Trophoblast cell (in vitro differentiated cells and primary cell): Measurements from ENCODE around the gene TRPC4AP.

Experiments
- DNase-seq, 2 donors: peaks; one replicate each; pipeline ENCODE4 v3.0.0-alpha.2; 2016
- H2AFZ ChIP-seq: 2 replicates; pipeline ENCODE4 v1.6.1; 2013; ENCODE audit warnings: low read length, moderate library complexity, mild to moderate bottlenecking; ENCODE audit not compliant: insufficient read depth, poor library complexity
- H2AK5ac ChIP-seq: 2 replicates; pipeline ENCODE4 v1.6.1; 2013; ENCODE audit warnings: mild to moderate bottlenecking, low read length
- H2BK120ac ChIP-seq: 2 replicates; pipeline ENCODE4 v1.6.1; 2013; ENCODE audit warnings: low read length, mild to moderate bottlenecking, moderate library complexity; ENCODE audit not compliant: insufficient read depth, poor library complexity
- H2BK12ac ChIP-seq: 2 replicates; pipeline ENCODE4 v1.6.1; 2013; ENCODE audit warnings: mild to moderate bottlenecking, low read length, moderate library complexity
- H2BK5ac ChIP-seq: 2 replicates; pipeline ENCODE4 v1.6.1; 2013; ENCODE audit warnings: low read length, low read depth, moderate library complexity, mild to moderate bottlenecking; ENCODE audit not compliant: poor library complexity
- H3K14ac ChIP-seq: 2 replicates; pipeline ENCODE4 v1.6.1; 2013; ENCODE audit warnings: mild to moderate bottlenecking, low read length
- H3K18ac ChIP-seq: 2 replicates; pipeline ENCODE4 v1.6.1; 2013; ENCODE audit warnings: mild to moderate bottlenecking, low read length
- H3K23ac ChIP-seq: 2 replicates; pipeline ENCODE4 v1.6.1; 2013; ENCODE audit warnings: low read length
- H3K27ac ChIP-seq: 2 replicates; pipeline ENCODE4 v1.5.1; 2013; ENCODE audit warnings: low read depth, mild to moderate bottlenecking, inconsistent platforms, low read length, moderate library complexity
- H3K27me3 ChIP-seq: 2 replicates; pipeline ENCODE4 v1.6.1; 2013; ENCODE audit warnings: inconsistent platforms, mild to moderate bottlenecking, low read length, moderate library complexity; ENCODE audit not compliant: insufficient read depth
- H3K36me3 ChIP-seq, 2 experiments: 1 replicate in 1 of 2; 2 replicates in 1 of 2; pipeline ENCODE4 v1.6.1; 2013; ENCODE audit warnings: low read length in 2 of 2, mild to moderate bottlenecking in 2 of 2, moderate library complexity in 1 of 2; ENCODE audit not compliant: insufficient read depth in 2 of 2, control insufficient read depth in 1 of 2
- H3K4ac ChIP-seq: 2 replicates; pipeline ENCODE4 v1.6.1; 2013; ENCODE audit warnings: low read depth, mild to moderate bottlenecking, low read length, moderate library complexity
- H3K4me1 ChIP-seq, 2 experiments: 1 replicate in 1 of 2; 2 replicates in 1 of 2; pipeline ENCODE4 v1.6.1; 2013; ENCODE audit warnings: low read length in 2 of 2, mild to moderate bottlenecking in 2 of 2, moderate library complexity in 1 of 2; ENCODE audit not compliant: insufficient read depth in 2 of 2, control insufficient read depth in 1 of 2
- H3K4me2 ChIP-seq: 2 replicates; pipeline ENCODE4 v1.6.1; 2013; ENCODE audit warnings: inconsistent platforms, mild to moderate bottlenecking, low read length, moderate library complexity
- H3K4me3 ChIP-seq: 2 replicates; pipeline ENCODE4 v1.5.1; 2013; ENCODE audit warnings: mild to moderate bottlenecking, low read depth, low read length, inconsistent platforms
- H3K79me1 ChIP-seq: one replicate; pipeline ENCODE4 v1.6.1; 2013; ENCODE audit warnings: low read length
- H3K79me2 ChIP-seq: 2 replicates; pipeline ENCODE4 v1.6.1; 2013; ENCODE audit warnings: low read length, mild to moderate bottlenecking; ENCODE audit not compliant: control insufficient read depth, insufficient read depth, poor library complexity
- H3K9ac ChIP-seq: 2 replicates; pipeline ENCODE4 v1.6.1; 2013; ENCODE audit warnings: mild to moderate bottlenecking, low read length
- H3K9me3 ChIP-seq: 2 replicates; pipeline ENCODE4 v1.6.1; 2013; ENCODE audit warnings: low read depth, mild to moderate bottlenecking, control low read depth, inconsistent platforms, low read length; ENCODE audit not compliant: insufficient read depth
- H4K12ac ChIP-seq: 2 replicates; pipeline ENCODE4 v1.6.1; 2013; ENCODE audit warnings: low read depth, mild to moderate bottlenecking, low read length, moderate library complexity
- H4K8ac ChIP-seq: 2 replicates; pipeline ENCODE4 v1.6.1; 2013; ENCODE audit warnings: low read depth, mild to moderate bottlenecking, low read length, moderate library complexity
- H4K91ac ChIP-seq: one replicate; pipeline ENCODE4 v1.6.1; 2013; ENCODE audit warnings: low read depth, mild to moderate bottlenecking, low read length, moderate library complexity
- WGBS: extraction: QIAGEN DNeasy Blood & Tissue Kit; methylation state at CpG from one replicate; pipeline ENCODE4 v1.1.7; 2013; ENCODE audit warnings: missing lambda C conversion rate; ENCODE audit not compliant: insufficient read length, insufficient coverage; ENCODE audit errors: extremely low coverage; 5-methylcytosine and 5-hydroxymethylcytosine counted together

Gene TRPC4AP

GRCh38 chr20:35011589-35012226 lies 80.9 kb downstream of the TRPC4AP start:
- Histone ChIP-seq H3K4ac (no peak overlapping the region), H2AK5ac (no peak overlapping the region), H4K91ac (no peak overlapping the region), H3K79me2 (no peaks in the 10 kb centered on the region), H3K79me1 (peaks cover 11% of the 10 kb centered on the region), H2BK5ac (no peak overlapping the region), H2AFZ (no peak overlapping the region), H3K18ac (no peak overlapping the region), H3K14ac (no peak overlapping the region), H3K9me3 (no peaks in the 10 kb centered on the region), H2BK120ac (no peak overlapping the region), H4K12ac (no peak overlapping the region), H3K27me3 (no peaks in the 10 kb centered on the region), H4K8ac (no peak overlapping the region), H3K4me2 (no peak overlapping the region), H3K4me3 (no peak overlapping the region), H2BK12ac (no peak overlapping the region), H3K23ac (no peak overlapping the region), H3K9ac (no peak overlapping the region), H3K4me1 (peaks cover 27 to 32% of the 10 kb centered on the region in 2 experiments), H3K27ac (peak overlapping the region; percentile 58), H3K36me3 (peaks cover 50 to 67% of the 10 kb centered on the region in 2 experiments)
- no CpG with 5 or more reads among the region's 5 CpGs for WGBS
- DNase-seq, result no peak

- Histone ChIP-seq H4K8ac (no peak overlapping the region), H2BK120ac (no peak overlapping the region), H3K9ac (no peak overlapping the region), H4K12ac (no peak overlapping the region), H2BK12ac (no peak overlapping the region), H2AFZ (no peak overlapping the region), H3K4me1 (peaks cover 24 to 29% of the 10 kb centered on the region in 2 experiments), H3K27me3 (no peaks in the 10 kb centered on the region), H3K4me3 (no peak overlapping the region), H3K79me1 (peaks cover 11% of the 10 kb centered on the region), H2BK5ac (no peak overlapping the region), H3K18ac (no peak overlapping the region), H3K36me3 (peaks cover 60 to 75% of the 10 kb centered on the region in 2 experiments), H3K14ac (no peak overlapping the region), H3K9me3 (no peaks in the 10 kb centered on the region), H3K79me2 (no peaks in the 10 kb centered on the region), H3K23ac (no peak overlapping the region), H3K4me2 (no peak overlapping the region), H3K4ac (no peak overlapping the region), H2AK5ac (no peak overlapping the region), H3K27ac (no peak overlapping the region), H4K91ac (no peak overlapping the region)
- DNase-seq, result no peak
- no CpG with 5 or more reads among the region's 19 CpGs for WGBS
These were observed 82.0 kb downstream of the TRPC4AP start for GRCh38 chr20:35010405-35011192.

GRCh38 chr20:35009665-35010328 lies 82.8 kb downstream of the TRPC4AP start:
- Histone ChIP-seq H4K8ac (no peak overlapping the region), H4K91ac (no peak overlapping the region), H2BK5ac (no peak overlapping the region), H3K9me3 (no peaks in the 10 kb centered on the region), H3K27me3 (no peaks in the 10 kb centered on the region), H4K12ac (no peak overlapping the region), H3K4me2 (no peak overlapping the region), H3K4me1 (peaks cover 22 to 23% of the 10 kb centered on the region in 2 experiments), H3K4ac (no peak overlapping the region), H3K36me3 (peaks cover 68 to 81% of the 10 kb centered on the region in 2 experiments), H3K4me3 (no peak overlapping the region), H3K27ac (no peak overlapping the region), H3K14ac (no peak overlapping the region), H2BK12ac (no peak overlapping the region), H3K79me2 (no peaks in the 10 kb centered on the region), H3K23ac (no peak overlapping the region), H2AFZ (no peak overlapping the region), H3K9ac (no peak overlapping the region), H3K79me1 (peaks cover 9% of the 10 kb centered on the region), H2BK120ac (no peak overlapping the region), H2AK5ac (no peak overlapping the region), H3K18ac (no peak overlapping the region)
- DNase-seq, result no peak
- WGBS, result no CpG with 5 or more reads among the region's 11 CpGs

- H3K9me3 ChIP-seq, result no peaks in the 10 kb centered on the region
- H3K79me1 ChIP-seq, result peaks cover 6% of the 10 kb centered on the region
- no peak overlapping the region for H2BK12ac ChIP-seq
- no peaks in the 10 kb centered on the region for H3K79me2 ChIP-seq
- no peak overlapping the region for H3K23ac ChIP-seq
- no peak overlapping the region for H3K4ac ChIP-seq
- no peak overlapping the region for H3K18ac ChIP-seq
- no peak overlapping the region for H3K14ac ChIP-seq
- peaks cover 17% of the 10 kb centered on the region in 2 experiments for H3K4me1 ChIP-seq
- H3K27me3 ChIP-seq, result no peaks in the 10 kb centered on the region
- no peak overlapping the region for H4K12ac ChIP-seq
- H3K36me3 ChIP-seq, result peaks cover 76 to 88% of the 10 kb centered on the region in 2 experiments
- H3K4me3 ChIP-seq, result no peak overlapping the region
- H2AFZ ChIP-seq, result no peak overlapping the region
- no peak for DNase-seq
- WGBS, result no CpG with 5 or more reads among the region's 14 CpGs
- no peak overlapping the region for H3K9ac ChIP-seq
- no peak overlapping the region for H2AK5ac ChIP-seq
- no peak overlapping the region for H4K8ac ChIP-seq
- no peak overlapping the region for H3K4me2 ChIP-seq
- H2BK5ac ChIP-seq, result no peak overlapping the region
- no peak overlapping the region for H3K27ac ChIP-seq
- H2BK120ac ChIP-seq, result no peak overlapping the region
- no peak overlapping the region for H4K91ac ChIP-seq
These were observed 83.9 kb downstream of the TRPC4AP start for GRCh38 chr20:35008411-35009342.
